ENCODE data around the gene ARL8A.
"Not testable (repeated sequence)": the region's sequence is repeated elsewhere in the genome, so short reads cannot be mapped to it uniquely, and the experiment has no call there.

ARL8A gene

GRCh38 chr1:202159534-202160371, 15.2 kb upstream of the ARL8A start:
- in situ Hi-C loops (cut with MboI; ENCODE audit: low sequenced_read_pairs): no loop called here

DNA sequence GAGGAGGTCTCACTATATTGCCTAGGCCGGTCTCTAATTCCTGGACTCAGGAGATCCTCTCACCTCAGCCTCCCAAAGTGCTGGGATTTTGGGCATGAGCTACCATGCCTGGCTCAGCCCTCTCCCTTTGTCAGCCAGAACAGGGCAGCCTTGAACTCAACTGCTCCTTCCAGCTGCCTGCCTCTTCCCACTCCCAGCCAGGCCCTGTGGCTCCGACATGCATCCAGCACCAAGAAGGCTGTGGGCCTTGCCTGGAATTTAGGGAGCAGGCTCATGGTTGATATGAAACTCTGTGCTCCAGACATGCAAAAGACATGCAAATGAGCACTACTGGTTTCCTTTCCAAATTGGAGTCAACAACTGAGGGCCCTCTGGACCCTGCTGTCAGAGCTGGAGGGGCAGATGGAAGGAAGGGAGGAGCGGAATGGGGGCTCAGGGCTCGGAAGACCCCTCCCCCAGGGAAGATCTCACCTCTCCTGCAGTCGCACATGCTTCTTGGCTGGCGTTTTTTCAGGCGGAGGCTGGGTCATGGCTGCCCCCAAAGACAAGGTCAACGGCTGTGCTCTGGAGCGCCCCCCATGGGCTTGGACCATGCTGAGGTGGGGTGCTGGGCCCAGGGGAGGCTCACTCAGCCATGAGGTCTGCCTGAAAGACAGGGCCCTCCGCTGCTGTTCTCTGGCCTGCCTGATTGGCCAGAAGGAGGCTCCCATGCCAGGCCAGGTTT, 14.4 kb upstream of the ARL8A start:
- in situ Hi-C loops (cut with MboI; ENCODE audit: low sequenced_read_pairs): no loop called here

DNA sequence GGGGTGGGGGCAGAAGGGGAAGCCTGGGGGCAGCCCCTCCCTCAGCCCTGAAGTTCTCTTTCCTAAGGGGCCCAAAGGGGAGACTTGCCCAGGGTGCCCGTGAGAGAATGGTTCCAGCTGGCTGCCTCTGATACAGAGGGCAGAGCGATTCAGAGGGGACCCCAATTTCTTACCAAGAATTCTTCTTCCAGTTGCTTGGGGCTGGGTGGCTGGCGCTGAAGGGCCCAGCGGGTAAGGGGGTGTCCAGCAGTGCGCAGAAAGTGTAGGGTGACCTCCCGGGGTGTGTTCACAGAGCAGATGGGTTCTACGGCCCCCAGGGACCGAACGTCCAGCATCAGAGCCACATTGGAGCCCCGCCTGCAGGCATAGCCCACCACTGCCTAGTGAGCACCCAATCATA, 13.4 kb upstream of the ARL8A start:
- in situ Hi-C loops (cut with MboI; ENCODE audit: low sequenced_read_pairs): no loop called here

GRCh38 chr1:202156590-202156989, 12.1 kb upstream of the ARL8A start:
- in situ Hi-C loops (cut with MboI; ENCODE audit: low sequenced_read_pairs): no loop called here

GRCh38 chr1:202155478-202156021, 11.0 kb upstream of the ARL8A start:
- in situ Hi-C loops (cut with MboI; ENCODE audit: low sequenced_read_pairs): no loop called here

GRCh38 chr1:202154766-202155477, 10.4 kb upstream of the ARL8A start:
- in situ Hi-C loops (cut with MboI; ENCODE audit: low sequenced_read_pairs): no loop called here

DNA sequence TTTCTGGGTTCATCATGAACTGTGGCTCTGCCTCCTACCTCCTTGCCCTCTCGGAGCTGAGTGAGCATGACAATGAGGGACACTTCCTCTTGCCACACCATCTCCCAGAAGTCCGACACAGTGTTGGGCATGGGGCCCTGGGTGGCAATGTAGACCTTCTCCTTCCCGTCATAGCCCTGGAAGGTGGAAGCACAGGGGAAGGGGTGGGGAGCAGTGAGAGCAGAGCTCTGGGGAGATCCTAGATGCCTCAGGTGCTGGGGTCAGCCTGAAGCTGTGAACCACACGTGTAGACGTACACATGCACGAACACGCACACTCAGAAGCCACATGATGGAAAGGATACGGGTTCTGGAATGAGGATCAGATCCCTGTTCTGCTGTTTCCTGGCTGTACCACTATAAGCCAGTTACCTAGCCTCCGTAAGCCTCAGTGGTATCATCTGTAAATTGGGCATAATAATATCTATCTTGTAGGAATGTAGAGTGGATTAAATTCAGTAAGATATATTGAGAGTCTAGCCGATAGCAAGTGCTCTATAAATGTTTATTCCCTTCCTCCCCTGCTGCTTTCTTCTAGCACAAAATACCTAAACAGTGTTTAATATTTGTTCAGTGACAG, 9.7 kb upstream of the ARL8A start:
- in situ Hi-C loops (cut with MboI; ENCODE audit: low sequenced_read_pairs): no loop called here

DNA sequence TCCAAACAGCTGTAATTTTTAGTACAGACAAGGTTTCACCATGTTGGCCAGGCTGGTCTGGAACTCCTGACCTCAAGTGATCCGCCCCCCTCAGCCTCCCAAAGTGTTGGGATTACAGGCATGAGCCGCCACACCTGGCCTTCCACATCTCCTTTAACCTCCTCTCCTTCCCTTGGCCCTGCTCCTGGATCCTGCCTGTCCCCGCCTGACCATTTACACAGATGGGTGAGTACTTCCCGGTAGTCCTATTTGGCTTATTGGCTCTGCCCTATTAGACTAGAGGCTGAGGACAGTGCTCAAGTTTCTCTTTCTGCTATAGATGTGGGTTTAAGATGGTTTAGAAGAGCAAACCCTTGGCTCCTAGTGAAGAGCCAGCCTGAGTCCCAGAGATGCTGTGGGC, 8.7 kb upstream of the ARL8A start:
- in situ Hi-C loops (cut with MboI; ENCODE audit: low sequenced_read_pairs): no loop called here

GRCh38 chr1:202152399-202152798, 7.9 kb upstream of the ARL8A start:
- in situ Hi-C loops (cut with MboI; ENCODE audit: low sequenced_read_pairs): no loop called here

- in situ Hi-C loops (cut with MboI; ENCODE audit: low sequenced_read_pairs): no loop called here
Observed at GRCh38 chr1:202151045-202151444, 6.5 kb upstream of the ARL8A start.

DNA sequence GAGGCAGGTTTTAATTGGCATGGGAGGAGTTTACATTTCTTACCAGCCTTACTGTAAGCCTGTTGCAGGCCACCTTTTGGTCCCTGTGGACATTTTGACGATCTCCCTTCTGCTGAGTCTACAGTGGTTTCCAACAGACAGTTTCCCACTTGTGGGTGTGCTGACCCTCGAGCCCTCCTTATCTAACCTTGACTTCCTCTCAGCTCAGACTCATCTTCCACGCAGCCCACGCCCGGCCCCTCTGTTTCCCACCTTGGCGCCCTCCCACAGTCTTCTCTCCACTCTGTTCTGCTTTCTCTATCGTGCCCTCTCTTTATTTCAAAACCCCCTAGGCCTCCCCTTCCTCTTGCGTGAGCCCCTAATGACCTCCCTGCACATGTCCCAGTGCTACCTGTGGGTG, 6.1 kb upstream of the ARL8A start:
- in situ Hi-C loops (cut with MboI; ENCODE audit: low sequenced_read_pairs): no loop called here

DNA sequence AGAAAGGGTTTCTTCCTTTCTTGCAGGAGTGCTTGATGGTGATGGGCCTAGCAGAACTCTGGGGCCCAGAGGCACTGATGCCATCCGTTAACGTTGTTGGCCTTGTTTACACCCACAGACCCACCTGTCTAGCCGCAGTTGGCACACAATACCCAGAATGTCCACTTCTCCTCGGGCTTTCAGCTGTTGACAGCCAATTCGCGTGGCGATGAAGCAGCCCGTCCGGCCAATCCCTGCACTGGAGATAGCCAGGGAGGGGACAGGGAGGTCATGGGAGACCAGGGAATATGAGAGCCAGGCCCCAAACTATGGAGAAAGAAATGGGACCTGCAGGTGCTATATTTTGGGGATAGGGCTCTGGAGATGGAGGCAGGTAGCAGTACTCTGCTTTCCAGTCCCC, 5.7 kb upstream of the ARL8A start:
- in situ Hi-C loops (cut with MboI; ENCODE audit: low sequenced_read_pairs): no loop called here

DNA sequence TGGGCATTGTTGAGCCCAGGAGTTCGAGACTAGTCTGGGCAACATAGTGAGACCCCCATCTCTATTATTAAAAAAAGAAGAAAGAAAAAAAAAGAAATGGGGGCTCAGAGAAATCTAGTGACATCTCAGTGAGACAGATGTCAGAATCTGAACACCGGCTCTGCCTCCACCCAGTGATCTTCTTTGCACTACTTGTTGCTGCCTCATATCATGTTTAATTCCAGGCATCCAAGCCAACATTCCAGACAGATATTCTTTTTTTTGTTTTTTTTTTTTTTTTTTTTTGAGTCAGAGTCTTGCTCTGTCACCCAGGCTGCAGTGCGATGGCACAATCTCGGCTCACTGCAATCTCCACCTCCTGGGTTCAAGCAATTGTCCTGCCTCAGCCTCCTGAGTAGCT, 5.0 kb upstream of the ARL8A start:
- in situ Hi-C loops (cut with MboI; ENCODE audit: low sequenced_read_pairs): no loop called here

GRCh38 chr1:202148391-202148790, 3.9 kb upstream of the ARL8A start:
- in situ Hi-C loops (cut with MboI; ENCODE audit: low sequenced_read_pairs): no loop called here

- in situ Hi-C loops (cut with MboI; ENCODE audit: low sequenced_read_pairs): no loop called here
Observed at GRCh38 chr1:202146993-202147392, 2.5 kb upstream of the ARL8A start.

GRCh38 chr1:202146279-202146678, 1.7 kb upstream of the ARL8A start:
- in situ Hi-C loops (cut with MboI; ENCODE audit: low sequenced_read_pairs): no loop called here

DNA sequence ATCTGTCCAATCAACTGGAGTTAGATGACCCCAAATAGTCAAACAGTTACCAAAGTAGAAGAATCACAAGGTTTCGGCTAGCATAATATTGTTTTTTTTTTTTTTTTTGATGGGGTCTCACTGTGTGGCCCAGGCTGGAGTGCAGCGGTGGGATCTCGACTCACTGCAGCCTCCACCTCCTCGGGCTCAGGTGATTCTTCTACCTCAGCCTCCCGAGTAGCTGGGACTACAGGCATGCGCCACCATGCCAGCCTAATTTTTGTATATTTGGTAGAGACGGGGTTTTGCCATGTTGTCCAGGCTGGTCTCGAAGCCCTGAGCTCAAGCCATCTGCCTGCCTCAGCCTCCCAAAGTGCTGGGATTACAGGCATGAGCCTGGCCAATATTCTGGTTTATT, 1.2 kb upstream of the ARL8A start:
- in situ Hi-C loops (cut with MboI; ENCODE audit: low sequenced_read_pairs): not testable (repeated sequence)

GRCh38 chr1:202145068-202145743, 669 bp upstream of the ARL8A start:
- in situ Hi-C loops (cut with MboI; ENCODE audit: low sequenced_read_pairs): no loop called here

DNA sequence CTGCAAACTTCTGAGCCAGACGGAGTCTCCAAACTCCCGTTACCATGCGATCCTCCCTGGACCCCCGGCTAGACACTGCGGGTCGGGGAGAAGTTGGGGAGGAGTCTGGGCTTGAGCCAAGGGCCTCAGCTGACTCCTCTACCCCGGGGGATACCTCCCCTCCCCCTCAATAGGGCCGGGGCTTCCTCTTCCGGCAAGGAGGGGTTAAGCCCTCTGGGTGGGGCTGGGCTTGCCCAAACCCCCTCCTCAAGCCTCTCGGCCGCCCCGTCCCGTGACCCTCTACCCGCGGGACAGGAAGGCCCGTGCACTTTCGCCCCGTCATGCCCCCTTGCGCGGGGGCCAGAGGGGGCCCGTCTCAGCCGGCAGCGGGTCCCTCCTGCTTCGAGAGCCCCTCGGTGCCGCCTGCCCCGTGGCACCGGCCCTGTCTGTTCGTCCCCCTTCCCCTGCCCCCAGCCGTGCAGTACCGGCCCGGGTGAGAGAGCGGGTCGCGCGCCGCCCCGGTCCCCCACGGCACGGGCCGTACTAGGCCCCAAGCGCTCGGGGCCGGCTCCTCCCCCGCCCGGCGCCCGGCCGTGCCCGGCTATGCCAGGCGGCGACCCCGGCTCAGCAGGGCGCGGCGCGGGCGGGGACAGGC, 652 bp downstream of the ARL8A start:
- in situ Hi-C loops (cut with MboI; ENCODE audit: low sequenced_read_pairs): no loop called here

Data from hTERT RPE-1 (cell line).